ENCODE data around the gene VAPB. TPM values are rescaled to one million over a fixed set of nuclear protein-coding genes. Genes with fewer than 3 reads are reported as not detected.

The VAPB gene
- total RNA-seq, 1 experiment from 2014 or later: 65.1 TPM

- no peak overlapping the region for H3K14ac ChIP-seq (ENCODE audit: insufficient read depth, low read length)
- no peak for DNase-seq
Measured at GRCh38 chr20:58362970-58363369, 26.1 kb upstream of the VAPB start.

More at GRCh38 chr20:58362970-58363369, 26.1 kb upstream of the VAPB start:
- Mint-ChIP-seq H3K27me3 (ENCODE audit: low read depth) (no peaks in the 10 kb centered on the region), H3K4me1 (peaks cover 5 to 6% of the 10 kb centered on the region in 2 experiments; a peak in 3 of 4 replicates), H3K27ac (no peak overlapping the region), H3K4me3 (no peak overlapping the region), H3K9me3 (no peaks in the 10 kb centered on the region), H3K36me3 (ENCODE audit: insufficient read depth in 1 of 3, low read depth in 3 of 3) (peaks cover 5 to 12% (median 10%) of the 10 kb centered on the region in 3 experiments; a peak in 6 of 7 replicates)
- Histone ChIP-seq H3K23me2 (ENCODE audit: insufficient read length, low read depth, low read length, poor library complexity, severe bottlenecking) (no peaks in the 10 kb centered on the region), H2BK5ac (ENCODE audit: insufficient read length, low read length) (no peak overlapping the region), H3K79me1 (ENCODE audit: insufficient read depth, low read depth, low read length, poor library complexity, severe bottlenecking) (no peaks in the 10 kb centered on the region), H3K9ac (ENCODE audit: extremely low read depth, insufficient read length, low read length) (no peak overlapping the region), H3T11ph (ENCODE audit: low read length) (no peak overlapping the region), H3K4ac (ENCODE audit: low read depth, low read length) (no peak overlapping the region), H2BK20ac (ENCODE audit: low read depth, low read length, poor library complexity, severe bottlenecking) (no peak overlapping the region), H2BK120ac (ENCODE audit: low read depth, low read length, poor library complexity, severe bottlenecking) (no peak overlapping the region), H3K79me2 (ENCODE audit: insufficient read depth, low read length) (no peaks in the 10 kb centered on the region), H3K23ac (ENCODE audit: insufficient read length, low read depth, low read length) (no peak overlapping the region), H2AFZ (ENCODE audit: low read length) (no peak overlapping the region), H3K56ac (ENCODE audit: insufficient read length, low read depth, low read length) (no peak overlapping the region), H3K4me1 (ENCODE audit: insufficient read depth, low read length) (no peaks in the 10 kb centered on the region), H2BK15ac (ENCODE audit: low read depth, low read length) (no peak overlapping the region), H3K27me3 (ENCODE audit: insufficient read depth, low read length) (no peaks in the 10 kb centered on the region), H2BK12ac (ENCODE audit: insufficient read length, low read depth, low read length) (no peak overlapping the region), H3K27ac (ENCODE audit: insufficient read length, low read depth, low read length) (no peak overlapping the region), H4K8ac (replicated peaks; ENCODE audit: insufficient read length, low read depth, low read length) (no peak overlapping the region), H2AK5ac (ENCODE audit: insufficient read length, low read length) (no peak overlapping the region), H3K18ac (ENCODE audit: insufficient read length, low read depth, low read length) (no peak overlapping the region), H4K91ac (ENCODE audit: insufficient read length, low read depth, low read length) (no peak overlapping the region), H3K9me3 (ENCODE audit: control insufficient read depth, low read depth, low read length) (no peaks in the 10 kb centered on the region), H4K20me1 (ENCODE audit: control insufficient read depth, insufficient read depth, insufficient read length) (no peaks in the 10 kb centered on the region), H3K4me2 (ENCODE audit: insufficient read depth, insufficient read length, low read length) (no peak overlapping the region), H4K5ac (ENCODE audit: insufficient read length, low read depth, low read length) (no peak overlapping the region)
- no peak for TF ChIP-seq CTCF (conservative IDR thresholded peaks at IDR 0.05)
- no CpG with 5 or more reads among the region's 4 CpGs for WGBS (ENCODE audit: extremely low coverage, insufficient read length, low lambda C conversion rate)
